WTC11 (cell line): ENCODE data around the gene SLC6A20. TPM values are rescaled to one million over a fixed set of nuclear protein-coding genes. Genes with fewer than 3 reads are reported as not detected.

Source experiments
- TP53 ChIP-seq: sonication (generic); formaldehyde crosslinking; IDR thresholded peaks from 2 replicates; pipeline ENCODE4 v1.8.1; 2023; ENCODE audit warnings: mild to moderate bottlenecking, missing genetic modification reagents
- ZNF396 ChIP-seq: fragments of 250-450 bp; sonication (Bioruptor Pico); IDR thresholded peaks from 2 replicates; pipeline ENCODE4 v1.8.0; 2021; ENCODE audit warnings: mild to moderate bottlenecking, moderate library complexity, borderline replicate concordance
- ZNF671 ChIP-seq: fragments of 250-450 bp; sonication (Bioruptor Pico); IDR thresholded peaks from 2 replicates; pipeline ENCODE4 v1.8.0; 2021; ENCODE audit warnings: mild to moderate bottlenecking
- total RNA-seq: library from RNA; stranded (reverse); gene quantifications from 3 replicates; pipeline ENCODE4 v1.2.3, GENCODE V29; 2021
- TF ChIP-seq, protein P1 (sequence below): fragments of 250-450 bp; sonication (Bioruptor Pico); IDR thresholded peaks from 2 replicates; pipeline ENCODE4 v1.9.0; 2021; ENCODE audit warnings: mild to moderate bottlenecking, borderline replicate concordance
- TF ChIP-seq, protein P2 (sequence below): fragments of 250-450 bp; sonication (Bioruptor Pico); IDR thresholded peaks from 2 replicates; pipeline ENCODE4 v2.1.2; 2022; ENCODE audit warnings: mild to moderate bottlenecking, moderate library complexity
- TF ChIP-seq, protein P3 (sequence below): fragments of 250-450 bp; sonication (Bioruptor Pico); IDR thresholded peaks from 2 replicates; pipeline ENCODE4 v1.8.0; 2021; ENCODE audit warnings: mild to moderate bottlenecking
- TF ChIP-seq, protein P4 (sequence below): sonication (generic); formaldehyde crosslinking; IDR thresholded peaks from 2 replicates; pipeline ENCODE4 v1.8.0; 2023; ENCODE audit warnings: missing genetic modification reagents, mild to moderate bottlenecking, borderline replicate concordance
- TF ChIP-seq, protein P5 (sequence below): sonication (generic); formaldehyde crosslinking; IDR thresholded peaks from 2 replicates; pipeline ENCODE4 v1.8.0; 2022; ENCODE audit warnings: missing genetic modification reagents
- TF ChIP-seq, protein P6 (sequence below): sonication (generic); formaldehyde crosslinking; conservative IDR thresholded peaks from 2 replicates; pipeline ENCODE4 v1.8.1; 2023; ENCODE audit warnings: mild to moderate bottlenecking, low read depth, missing genetic modification reagents, moderate library complexity
- TF ChIP-seq, protein P7 (sequence below): fragments of 250-450 bp; sonication (Bioruptor Pico); IDR thresholded peaks from 2 replicates; pipeline ENCODE4 v1.9.0; 2021; ENCODE audit warnings: mild to moderate bottlenecking

SLC6A20 gene
- total RNA-seq, 1 experiment from 2014 or later, result 0.26 TPM

DNA sequence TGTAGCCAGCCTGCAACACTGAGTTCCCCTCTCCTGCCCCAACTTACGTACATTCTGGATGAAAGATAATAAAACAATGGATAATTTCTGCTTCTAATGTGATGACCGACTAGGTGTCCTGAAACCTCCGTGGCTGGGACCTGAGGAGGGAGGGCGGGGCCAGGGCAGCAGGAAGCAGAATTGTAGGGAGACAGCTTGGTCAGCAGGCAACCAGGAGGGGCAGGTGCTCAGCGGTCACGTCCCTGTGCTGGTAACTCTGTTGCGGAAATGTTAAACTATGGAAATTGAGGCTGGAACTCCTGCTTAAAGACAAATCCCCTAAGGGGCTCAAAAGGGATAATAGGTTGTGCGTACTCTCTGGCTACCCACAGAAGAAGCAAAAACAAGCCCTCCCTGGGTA, 30.4 kb downstream of the SLC6A20 start (continued):
- TF ChIP-seq, protein P1, sequence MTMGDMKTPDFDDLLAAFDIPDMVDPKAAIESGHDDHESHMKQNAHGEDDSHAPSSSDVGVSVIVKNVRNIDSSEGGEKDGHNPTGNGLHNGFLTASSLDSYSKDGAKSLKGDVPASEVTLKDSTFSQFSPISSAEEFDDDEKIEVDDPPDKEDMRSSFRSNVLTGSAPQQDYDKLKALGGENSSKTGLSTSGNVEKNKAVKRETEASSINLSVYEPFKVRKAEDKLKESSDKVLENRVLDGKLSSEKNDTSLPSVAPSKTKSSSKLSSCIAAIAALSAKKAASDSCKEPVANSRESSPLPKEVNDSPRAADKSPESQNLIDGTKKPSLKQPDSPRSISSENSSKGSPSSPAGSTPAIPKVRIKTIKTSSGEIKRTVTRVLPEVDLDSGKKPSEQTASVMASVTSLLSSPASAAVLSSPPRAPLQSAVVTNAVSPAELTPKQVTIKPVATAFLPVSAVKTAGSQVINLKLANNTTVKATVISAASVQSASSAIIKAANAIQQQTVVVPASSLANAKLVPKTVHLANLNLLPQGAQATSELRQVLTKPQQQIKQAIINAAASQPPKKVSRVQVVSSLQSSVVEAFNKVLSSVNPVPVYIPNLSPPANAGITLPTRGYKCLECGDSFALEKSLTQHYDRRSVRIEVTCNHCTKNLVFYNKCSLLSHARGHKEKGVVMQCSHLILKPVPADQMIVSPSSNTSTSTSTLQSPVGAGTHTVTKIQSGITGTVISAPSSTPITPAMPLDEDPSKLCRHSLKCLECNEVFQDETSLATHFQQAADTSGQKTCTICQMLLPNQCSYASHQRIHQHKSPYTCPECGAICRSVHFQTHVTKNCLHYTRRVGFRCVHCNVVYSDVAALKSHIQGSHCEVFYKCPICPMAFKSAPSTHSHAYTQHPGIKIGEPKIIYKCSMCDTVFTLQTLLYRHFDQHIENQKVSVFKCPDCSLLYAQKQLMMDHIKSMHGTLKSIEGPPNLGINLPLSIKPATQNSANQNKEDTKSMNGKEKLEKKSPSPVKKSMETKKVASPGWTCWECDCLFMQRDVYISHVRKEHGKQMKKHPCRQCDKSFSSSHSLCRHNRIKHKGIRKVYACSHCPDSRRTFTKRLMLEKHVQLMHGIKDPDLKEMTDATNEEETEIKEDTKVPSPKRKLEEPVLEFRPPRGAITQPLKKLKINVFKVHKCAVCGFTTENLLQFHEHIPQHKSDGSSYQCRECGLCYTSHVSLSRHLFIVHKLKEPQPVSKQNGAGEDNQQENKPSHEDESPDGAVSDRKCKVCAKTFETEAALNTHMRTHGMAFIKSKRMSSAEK (CRISPR knock-in tag), result no peak
- TF ChIP-seq, protein P2, sequence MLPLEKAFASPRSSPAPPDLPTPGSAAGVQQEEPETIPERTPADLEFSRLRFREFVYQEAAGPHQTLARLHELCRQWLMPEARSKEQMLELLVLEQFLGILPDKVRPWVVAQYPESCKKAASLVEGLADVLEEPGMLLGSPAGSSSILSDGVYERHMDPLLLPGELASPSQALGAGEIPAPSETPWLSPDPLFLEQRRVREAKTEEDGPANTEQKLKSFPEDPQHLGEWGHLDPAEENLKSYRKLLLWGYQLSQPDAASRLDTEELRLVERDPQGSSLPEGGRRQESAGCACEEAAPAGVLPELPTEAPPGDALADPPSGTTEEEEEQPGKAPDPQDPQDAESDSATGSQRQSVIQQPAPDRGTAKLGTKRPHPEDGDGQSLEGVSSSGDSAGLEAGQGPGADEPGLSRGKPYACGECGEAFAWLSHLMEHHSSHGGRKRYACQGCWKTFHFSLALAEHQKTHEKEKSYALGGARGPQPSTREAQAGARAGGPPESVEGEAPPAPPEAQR (CRISPR knock-in tag), result no peak
- TF ChIP-seq TP53 (CRISPR knock-in tag), result no peak
- TF ChIP-seq, protein P3, sequence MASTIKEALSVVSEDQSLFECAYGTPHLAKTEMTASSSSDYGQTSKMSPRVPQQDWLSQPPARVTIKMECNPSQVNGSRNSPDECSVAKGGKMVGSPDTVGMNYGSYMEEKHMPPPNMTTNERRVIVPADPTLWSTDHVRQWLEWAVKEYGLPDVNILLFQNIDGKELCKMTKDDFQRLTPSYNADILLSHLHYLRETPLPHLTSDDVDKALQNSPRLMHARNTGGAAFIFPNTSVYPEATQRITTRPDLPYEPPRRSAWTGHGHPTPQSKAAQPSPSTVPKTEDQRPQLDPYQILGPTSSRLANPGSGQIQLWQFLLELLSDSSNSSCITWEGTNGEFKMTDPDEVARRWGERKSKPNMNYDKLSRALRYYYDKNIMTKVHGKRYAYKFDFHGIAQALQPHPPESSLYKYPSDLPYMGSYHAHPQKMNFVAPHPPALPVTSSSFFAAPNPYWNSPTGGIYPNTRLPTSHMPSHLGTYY, result no peak
- TF ChIP-seq ZNF396 (CRISPR knock-in tag), result no peak
- TF ChIP-seq ZNF671 (CRISPR knock-in tag), result no peak
- TF ChIP-seq, protein P4, sequence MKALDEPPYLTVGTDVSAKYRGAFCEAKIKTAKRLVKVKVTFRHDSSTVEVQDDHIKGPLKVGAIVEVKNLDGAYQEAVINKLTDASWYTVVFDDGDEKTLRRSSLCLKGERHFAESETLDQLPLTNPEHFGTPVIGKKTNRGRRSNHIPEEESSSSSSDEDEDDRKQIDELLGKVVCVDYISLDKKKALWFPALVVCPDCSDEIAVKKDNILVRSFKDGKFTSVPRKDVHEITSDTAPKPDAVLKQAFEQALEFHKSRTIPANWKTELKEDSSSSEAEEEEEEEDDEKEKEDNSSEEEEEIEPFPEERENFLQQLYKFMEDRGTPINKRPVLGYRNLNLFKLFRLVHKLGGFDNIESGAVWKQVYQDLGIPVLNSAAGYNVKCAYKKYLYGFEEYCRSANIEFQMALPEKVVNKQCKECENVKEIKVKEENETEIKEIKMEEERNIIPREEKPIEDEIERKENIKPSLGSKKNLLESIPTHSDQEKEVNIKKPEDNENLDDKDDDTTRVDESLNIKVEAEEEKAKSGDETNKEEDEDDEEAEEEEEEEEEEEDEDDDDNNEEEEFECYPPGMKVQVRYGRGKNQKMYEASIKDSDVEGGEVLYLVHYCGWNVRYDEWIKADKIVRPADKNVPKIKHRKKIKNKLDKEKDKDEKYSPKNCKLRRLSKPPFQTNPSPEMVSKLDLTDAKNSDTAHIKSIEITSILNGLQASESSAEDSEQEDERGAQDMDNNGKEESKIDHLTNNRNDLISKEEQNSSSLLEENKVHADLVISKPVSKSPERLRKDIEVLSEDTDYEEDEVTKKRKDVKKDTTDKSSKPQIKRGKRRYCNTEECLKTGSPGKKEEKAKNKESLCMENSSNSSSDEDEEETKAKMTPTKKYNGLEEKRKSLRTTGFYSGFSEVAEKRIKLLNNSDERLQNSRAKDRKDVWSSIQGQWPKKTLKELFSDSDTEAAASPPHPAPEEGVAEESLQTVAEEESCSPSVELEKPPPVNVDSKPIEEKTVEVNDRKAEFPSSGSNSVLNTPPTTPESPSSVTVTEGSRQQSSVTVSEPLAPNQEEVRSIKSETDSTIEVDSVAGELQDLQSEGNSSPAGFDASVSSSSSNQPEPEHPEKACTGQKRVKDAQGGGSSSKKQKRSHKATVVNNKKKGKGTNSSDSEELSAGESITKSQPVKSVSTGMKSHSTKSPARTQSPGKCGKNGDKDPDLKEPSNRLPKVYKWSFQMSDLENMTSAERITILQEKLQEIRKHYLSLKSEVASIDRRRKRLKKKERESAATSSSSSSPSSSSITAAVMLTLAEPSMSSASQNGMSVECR (CRISPR knock-in tag), result no peak
- TF ChIP-seq, protein P5, sequence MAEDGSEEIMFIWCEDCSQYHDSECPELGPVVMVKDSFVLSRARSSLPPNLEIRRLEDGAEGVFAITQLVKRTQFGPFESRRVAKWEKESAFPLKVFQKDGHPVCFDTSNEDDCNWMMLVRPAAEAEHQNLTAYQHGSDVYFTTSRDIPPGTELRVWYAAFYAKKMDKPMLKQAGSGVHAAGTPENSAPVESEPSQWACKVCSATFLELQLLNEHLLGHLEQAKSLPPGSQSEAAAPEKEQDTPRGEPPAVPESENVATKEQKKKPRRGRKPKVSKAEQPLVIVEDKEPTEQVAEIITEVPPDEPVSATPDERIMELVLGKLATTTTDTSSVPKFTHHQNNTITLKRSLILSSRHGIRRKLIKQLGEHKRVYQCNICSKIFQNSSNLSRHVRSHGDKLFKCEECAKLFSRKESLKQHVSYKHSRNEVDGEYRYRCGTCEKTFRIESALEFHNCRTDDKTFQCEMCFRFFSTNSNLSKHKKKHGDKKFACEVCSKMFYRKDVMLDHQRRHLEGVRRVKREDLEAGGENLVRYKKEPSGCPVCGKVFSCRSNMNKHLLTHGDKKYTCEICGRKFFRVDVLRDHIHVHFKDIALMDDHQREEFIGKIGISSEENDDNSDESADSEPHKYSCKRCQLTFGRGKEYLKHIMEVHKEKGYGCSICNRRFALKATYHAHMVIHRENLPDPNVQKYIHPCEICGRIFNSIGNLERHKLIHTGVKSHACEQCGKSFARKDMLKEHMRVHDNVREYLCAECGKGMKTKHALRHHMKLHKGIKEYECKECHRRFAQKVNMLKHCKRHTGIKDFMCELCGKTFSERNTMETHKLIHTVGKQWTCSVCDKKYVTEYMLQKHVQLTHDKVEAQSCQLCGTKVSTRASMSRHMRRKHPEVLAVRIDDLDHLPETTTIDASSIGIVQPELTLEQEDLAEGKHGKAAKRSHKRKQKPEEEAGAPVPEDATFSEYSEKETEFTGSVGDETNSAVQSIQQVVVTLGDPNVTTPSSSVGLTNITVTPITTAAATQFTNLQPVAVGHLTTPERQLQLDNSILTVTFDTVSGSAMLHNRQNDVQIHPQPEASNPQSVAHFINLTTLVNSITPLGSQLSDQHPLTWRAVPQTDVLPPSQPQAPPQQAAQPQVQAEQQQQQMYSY (CRISPR knock-in tag), result no peak
- TF ChIP-seq, protein P6, sequence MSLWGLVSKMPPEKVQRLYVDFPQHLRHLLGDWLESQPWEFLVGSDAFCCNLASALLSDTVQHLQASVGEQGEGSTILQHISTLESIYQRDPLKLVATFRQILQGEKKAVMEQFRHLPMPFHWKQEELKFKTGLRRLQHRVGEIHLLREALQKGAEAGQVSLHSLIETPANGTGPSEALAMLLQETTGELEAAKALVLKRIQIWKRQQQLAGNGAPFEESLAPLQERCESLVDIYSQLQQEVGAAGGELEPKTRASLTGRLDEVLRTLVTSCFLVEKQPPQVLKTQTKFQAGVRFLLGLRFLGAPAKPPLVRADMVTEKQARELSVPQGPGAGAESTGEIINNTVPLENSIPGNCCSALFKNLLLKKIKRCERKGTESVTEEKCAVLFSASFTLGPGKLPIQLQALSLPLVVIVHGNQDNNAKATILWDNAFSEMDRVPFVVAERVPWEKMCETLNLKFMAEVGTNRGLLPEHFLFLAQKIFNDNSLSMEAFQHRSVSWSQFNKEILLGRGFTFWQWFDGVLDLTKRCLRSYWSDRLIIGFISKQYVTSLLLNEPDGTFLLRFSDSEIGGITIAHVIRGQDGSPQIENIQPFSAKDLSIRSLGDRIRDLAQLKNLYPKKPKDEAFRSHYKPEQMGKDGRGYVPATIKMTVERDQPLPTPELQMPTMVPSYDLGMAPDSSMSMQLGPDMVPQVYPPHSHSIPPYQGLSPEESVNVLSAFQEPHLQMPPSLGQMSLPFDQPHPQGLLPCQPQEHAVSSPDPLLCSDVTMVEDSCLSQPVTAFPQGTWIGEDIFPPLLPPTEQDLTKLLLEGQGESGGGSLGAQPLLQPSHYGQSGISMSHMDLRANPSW (CRISPR knock-in tag), result no peak
- TF ChIP-seq, protein P7, sequence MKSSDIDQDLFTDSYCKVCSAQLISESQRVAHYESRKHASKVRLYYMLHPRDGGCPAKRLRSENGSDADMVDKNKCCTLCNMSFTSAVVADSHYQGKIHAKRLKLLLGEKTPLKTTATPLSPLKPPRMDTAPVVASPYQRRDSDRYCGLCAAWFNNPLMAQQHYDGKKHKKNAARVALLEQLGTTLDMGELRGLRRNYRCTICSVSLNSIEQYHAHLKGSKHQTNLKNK (CRISPR knock-in tag), result no peak
